Measurements from ENCODE around the gene PRR33.

DNA sequence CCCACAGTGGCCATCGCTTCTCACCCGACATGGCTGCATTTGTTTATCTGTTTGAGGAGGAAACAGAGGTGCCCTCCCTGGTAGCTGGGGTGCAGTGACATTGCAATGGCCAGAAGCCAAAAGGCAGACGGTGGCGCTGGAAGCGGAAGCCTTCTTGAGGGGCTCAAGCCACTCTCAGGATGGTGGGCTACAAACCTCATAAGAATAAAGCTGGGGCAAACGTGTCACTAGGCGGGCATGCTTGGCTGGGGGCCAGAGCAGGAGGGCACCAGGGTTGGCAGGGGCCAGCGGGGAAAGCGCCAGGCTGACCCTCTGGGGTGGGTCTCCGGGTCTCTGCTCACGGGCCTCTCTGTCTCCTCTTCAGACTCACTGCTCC lies 40.4 kb upstream of the PRR33 start:
- TF ChIP-seq, protein P1, sequence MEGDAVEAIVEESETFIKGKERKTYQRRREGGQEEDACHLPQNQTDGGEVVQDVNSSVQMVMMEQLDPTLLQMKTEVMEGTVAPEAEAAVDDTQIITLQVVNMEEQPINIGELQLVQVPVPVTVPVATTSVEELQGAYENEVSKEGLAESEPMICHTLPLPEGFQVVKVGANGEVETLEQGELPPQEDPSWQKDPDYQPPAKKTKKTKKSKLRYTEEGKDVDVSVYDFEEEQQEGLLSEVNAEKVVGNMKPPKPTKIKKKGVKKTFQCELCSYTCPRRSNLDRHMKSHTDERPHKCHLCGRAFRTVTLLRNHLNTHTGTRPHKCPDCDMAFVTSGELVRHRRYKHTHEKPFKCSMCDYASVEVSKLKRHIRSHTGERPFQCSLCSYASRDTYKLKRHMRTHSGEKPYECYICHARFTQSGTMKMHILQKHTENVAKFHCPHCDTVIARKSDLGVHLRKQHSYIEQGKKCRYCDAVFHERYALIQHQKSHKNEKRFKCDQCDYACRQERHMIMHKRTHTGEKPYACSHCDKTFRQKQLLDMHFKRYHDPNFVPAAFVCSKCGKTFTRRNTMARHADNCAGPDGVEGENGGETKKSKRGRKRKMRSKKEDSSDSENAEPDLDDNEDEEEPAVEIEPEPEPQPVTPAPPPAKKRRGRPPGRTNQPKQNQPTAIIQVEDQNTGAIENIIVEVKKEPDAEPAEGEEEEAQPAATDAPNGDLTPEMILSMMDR (IDR thresholded peaks at IDR 0.05), result no peak
- TF ChIP-seq POLR2A (IDR thresholded peaks at IDR 0.05), result no peak

Data from heart left ventricle (tissue), 13 donors.